DND-41 (cell line): ENCODE data around the gene TCF7L2.

Source experiments
- EZH2 ChIP-seq: IDR thresholded peaks from 3 replicates; pipeline ENCODE4 v1.6.1; 2012; ENCODE audit warnings: borderline replicate concordance, low read depth, mild to moderate bottlenecking, moderate library complexity, low read length, inconsistent platforms; ENCODE audit not compliant: severe bottlenecking
- TF ChIP-seq, protein P1 (sequence below): IDR thresholded peaks from 2 replicates; pipeline ENCODE4 v1.5.1; 2012; ENCODE audit warnings: borderline replicate concordance, low read length, moderate library complexity, mild to moderate bottlenecking; ENCODE audit not compliant: poor library complexity, severe bottlenecking; ENCODE audit errors: extremely low read depth

- TF ChIP-seq, protein P1, sequence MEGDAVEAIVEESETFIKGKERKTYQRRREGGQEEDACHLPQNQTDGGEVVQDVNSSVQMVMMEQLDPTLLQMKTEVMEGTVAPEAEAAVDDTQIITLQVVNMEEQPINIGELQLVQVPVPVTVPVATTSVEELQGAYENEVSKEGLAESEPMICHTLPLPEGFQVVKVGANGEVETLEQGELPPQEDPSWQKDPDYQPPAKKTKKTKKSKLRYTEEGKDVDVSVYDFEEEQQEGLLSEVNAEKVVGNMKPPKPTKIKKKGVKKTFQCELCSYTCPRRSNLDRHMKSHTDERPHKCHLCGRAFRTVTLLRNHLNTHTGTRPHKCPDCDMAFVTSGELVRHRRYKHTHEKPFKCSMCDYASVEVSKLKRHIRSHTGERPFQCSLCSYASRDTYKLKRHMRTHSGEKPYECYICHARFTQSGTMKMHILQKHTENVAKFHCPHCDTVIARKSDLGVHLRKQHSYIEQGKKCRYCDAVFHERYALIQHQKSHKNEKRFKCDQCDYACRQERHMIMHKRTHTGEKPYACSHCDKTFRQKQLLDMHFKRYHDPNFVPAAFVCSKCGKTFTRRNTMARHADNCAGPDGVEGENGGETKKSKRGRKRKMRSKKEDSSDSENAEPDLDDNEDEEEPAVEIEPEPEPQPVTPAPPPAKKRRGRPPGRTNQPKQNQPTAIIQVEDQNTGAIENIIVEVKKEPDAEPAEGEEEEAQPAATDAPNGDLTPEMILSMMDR = no peak
- TF ChIP-seq EZH2 = no peak
Measured at GRCh38 chr10:113158183-113158582, 208.1 kb downstream of the TCF7L2 start.
